ENCODE data around the gene CDYL2. TPM values are rescaled to one million over a fixed set of nuclear protein-coding genes. Genes with fewer than 3 reads are reported as not detected.

The CDYL2 gene
- total RNA-seq, 2 donors from 2014 or later = 1.6 to 7.8 TPM

GRCh38 chr16:80684136-80684765 lies 120.1 kb downstream of the CDYL2 start:
- Histone ChIP-seq H3K4me1 (no peaks in the 10 kb centered on the region), H3K36me3 (replicated peaks in 1 of 2; ENCODE audit: insufficient read depth in 1 of 2, low read depth in 2 of 2) (no peaks in the 10 kb centered on the region), H3K9me3 (no peaks in the 10 kb centered on the region), H3K27me3 (no peaks in the 10 kb centered on the region), H3K27ac (no peak overlapping the region), H3K4me3 (no peak overlapping the region)
- TF ChIP-seq POLR2A (IDR thresholded peaks at IDR 0.05) = no peak
- TF ChIP-seq, protein P1, sequence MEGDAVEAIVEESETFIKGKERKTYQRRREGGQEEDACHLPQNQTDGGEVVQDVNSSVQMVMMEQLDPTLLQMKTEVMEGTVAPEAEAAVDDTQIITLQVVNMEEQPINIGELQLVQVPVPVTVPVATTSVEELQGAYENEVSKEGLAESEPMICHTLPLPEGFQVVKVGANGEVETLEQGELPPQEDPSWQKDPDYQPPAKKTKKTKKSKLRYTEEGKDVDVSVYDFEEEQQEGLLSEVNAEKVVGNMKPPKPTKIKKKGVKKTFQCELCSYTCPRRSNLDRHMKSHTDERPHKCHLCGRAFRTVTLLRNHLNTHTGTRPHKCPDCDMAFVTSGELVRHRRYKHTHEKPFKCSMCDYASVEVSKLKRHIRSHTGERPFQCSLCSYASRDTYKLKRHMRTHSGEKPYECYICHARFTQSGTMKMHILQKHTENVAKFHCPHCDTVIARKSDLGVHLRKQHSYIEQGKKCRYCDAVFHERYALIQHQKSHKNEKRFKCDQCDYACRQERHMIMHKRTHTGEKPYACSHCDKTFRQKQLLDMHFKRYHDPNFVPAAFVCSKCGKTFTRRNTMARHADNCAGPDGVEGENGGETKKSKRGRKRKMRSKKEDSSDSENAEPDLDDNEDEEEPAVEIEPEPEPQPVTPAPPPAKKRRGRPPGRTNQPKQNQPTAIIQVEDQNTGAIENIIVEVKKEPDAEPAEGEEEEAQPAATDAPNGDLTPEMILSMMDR (IDR thresholded peaks at IDR 0.05) = no peak
- DNase-seq (no peak), ATAC-seq (no peak)
- intact Hi-C loops (cut with DNase I) = no loop called here
- WGBS, 2 donors = 93 to 94% methylated on average over 13 to 15 of the region's 15 CpGs

GRCh38 chr16:80683646-80684045 lies 120.8 kb downstream of the CDYL2 start:
- TF ChIP-seq POLR2A (IDR thresholded peaks at IDR 0.05) = no peak
- TF ChIP-seq, protein P1 (IDR thresholded peaks at IDR 0.05) = no peak
- no peaks in the 10 kb centered on the region for H3K9me3 ChIP-seq
- H3K4me3 ChIP-seq = no peak overlapping the region
- no peaks in the 10 kb centered on the region for H3K4me1 ChIP-seq
- DNase-seq (no peak), ATAC-seq (no peak)
- no peak overlapping the region for H3K27ac ChIP-seq
- no peaks in the 10 kb centered on the region for H3K36me3 ChIP-seq (replicated peaks in 1 of 2; ENCODE audit: insufficient read depth in 1 of 2, low read depth in 2 of 2)
- intact Hi-C loops (cut with DNase I) = no loop called here
- H3K27me3 ChIP-seq = no peaks in the 10 kb centered on the region
- 89 to 97% methylated on average over 3 of the region's 3 CpGs for WGBS, 2 donors

GRCh38 chr16:80682421-80683070 lies 121.9 kb downstream of the CDYL2 start:
- intact Hi-C loops (cut with DNase I) = no loop called here
- TF ChIP-seq, protein P1 (IDR thresholded peaks at IDR 0.05) = no peak
- TF ChIP-seq POLR2A (IDR thresholded peaks at IDR 0.05) = no peak
- Histone ChIP-seq H3K4me1 (no peaks in the 10 kb centered on the region), H3K36me3 (replicated peaks in 1 of 2; ENCODE audit: insufficient read depth in 1 of 2, low read depth in 2 of 2) (no peaks in the 10 kb centered on the region), H3K27ac (no peak overlapping the region), H3K27me3 (no peaks in the 10 kb centered on the region), H3K4me3 (no peak overlapping the region), H3K9me3 (no peaks in the 10 kb centered on the region)
- DNase-seq = no peak
- WGBS, 2 donors = 88 to 91% methylated on average over 18 of the region's 18 CpGs
- ATAC-seq = no peak

DNA sequence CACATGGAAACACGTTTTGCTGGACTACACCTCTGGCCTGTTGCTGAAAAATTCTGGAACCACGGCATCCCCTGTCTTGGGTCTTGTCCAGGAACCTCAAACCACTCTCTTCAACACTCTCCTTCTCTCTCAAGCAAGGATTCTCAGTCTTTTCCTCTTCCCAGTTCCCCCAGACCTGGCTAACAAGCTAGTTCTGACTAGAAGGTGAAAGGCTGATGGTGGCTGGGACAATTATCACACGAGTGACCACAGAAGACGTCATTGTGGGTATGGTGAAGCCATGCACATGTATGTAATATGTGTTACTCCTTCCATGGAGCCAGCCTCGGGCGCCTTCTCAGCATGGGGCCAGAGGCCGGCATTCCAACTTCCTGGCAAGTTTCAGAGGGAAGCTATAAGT lies 123.0 kb downstream of the CDYL2 start:
- TF ChIP-seq POLR2A (IDR thresholded peaks at IDR 0.05) = no peak
- TF ChIP-seq, protein P1 (IDR thresholded peaks at IDR 0.05) = no peak
- WGBS, 2 donors = 86 to 93% methylated on average over 7 of the region's 7 CpGs
- no peak for DNase-seq
- Histone ChIP-seq H3K4me3 (no peak overlapping the region), H3K36me3 (replicated peaks in 1 of 2; ENCODE audit: insufficient read depth in 1 of 2, low read depth in 2 of 2) (no peaks in the 10 kb centered on the region), H3K27ac (no peak overlapping the region), H3K27me3 (no peaks in the 10 kb centered on the region), H3K4me1 (no peaks in the 10 kb centered on the region), H3K9me3 (no peaks in the 10 kb centered on the region)
- intact Hi-C loops (cut with DNase I) = no loop called here
- ATAC-seq = no peak

GRCh38 chr16:80680839-80681238 lies 123.6 kb downstream of the CDYL2 start:
- Histone ChIP-seq H3K9me3 (no peaks in the 10 kb centered on the region), H3K4me3 (no peak overlapping the region), H3K36me3 (replicated peaks in 1 of 2; ENCODE audit: insufficient read depth in 1 of 2, low read depth in 2 of 2) (no peaks in the 10 kb centered on the region), H3K4me1 (no peaks in the 10 kb centered on the region), H3K27me3 (no peaks in the 10 kb centered on the region), H3K27ac (no peak overlapping the region)
- DNase-seq (no peak), ATAC-seq (no peak)
- 85 to 88% methylated on average over 6 of the region's 6 CpGs for WGBS, 2 donors
- TF ChIP-seq, protein P1 (IDR thresholded peaks at IDR 0.05) = no peak
- TF ChIP-seq POLR2A (IDR thresholded peaks at IDR 0.05) = no peak
- intact Hi-C loops (cut with DNase I) = no loop called here

Data from body of pancreas (tissue), 4 donors.